Sciatic nerve (tissue), 2 donors: ENCODE results near the gene TBC1D4. TPM values are rescaled to one million over a fixed set of nuclear protein-coding genes. Genes with fewer than 3 reads are reported as not detected.

ENCODE experiments used
- ATAC-seq: fragments of 200-7000 bp; cut with Tn5 transposase; one replicate; pipeline ENCODE4 v1.9.1; 2020; ENCODE audit warnings: mild to moderate bottlenecking, moderate library complexity
- DNase-seq: peaks from one replicate; pipeline ENCODE4 v3.0.0-alpha.2; 2020; ENCODE audit warnings: low spot score
- intact Hi-C: fragments of 100-400 bp; cut with DNase I; formaldehyde crosslinking; loops from one replicate; pipeline ENCODE4 v1.14.2; 2022
- total RNA-seq: library from RNA; stranded (reverse); fragmentation: NEBNext Ultra II Directional; extraction: Animal tissue kit (Norgen Biotek cat#: 25700); gene quantifications from one replicate; pipeline ENCODE4 v1.2.1, GENCODE V29; 2021
- donor health status: DM: no; HTN: no; CAD: no.
- donor health status: DM: no; HTN: no; CAD: no.

Gene TBC1D4
- total RNA-seq, 1 donor from 2014 or later, result 19.6 TPM

- intact Hi-C loops, result no loop called here
- ATAC-seq, result no peak
These were observed 106.6 kb downstream of the TBC1D4 start for GRCh38 chr13:75375329-75375728.

DNA sequence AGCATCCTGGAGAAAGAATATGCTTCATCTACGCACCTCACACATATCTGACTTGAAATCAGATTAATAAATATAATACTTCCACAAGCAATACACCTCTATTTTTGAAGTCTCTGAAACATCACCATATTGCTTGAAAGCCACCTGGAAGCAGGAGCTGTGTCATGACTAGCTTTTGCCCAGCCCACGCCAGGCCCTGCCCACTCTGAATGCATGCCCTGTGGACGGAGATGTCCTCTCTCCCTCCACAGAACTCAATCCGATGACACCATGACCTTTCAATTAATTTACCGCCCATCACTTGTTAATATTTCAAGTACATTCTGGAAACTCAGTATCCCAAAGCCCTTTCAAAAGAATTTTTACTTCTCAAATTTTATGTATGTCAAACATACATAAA, 108.0 kb downstream of the TBC1D4 start:
- DNase-seq, result no peak
- intact Hi-C loops, result no loop called here
- ATAC-seq, result no peak

More at GRCh38 chr13:75375329-75375728, 106.6 kb downstream of the TBC1D4 start:
- no peak for DNase-seq

- DNase-seq (no peak), ATAC-seq (peak; percentile 54)
- intact Hi-C loops, result no loop called here
These were observed 108.8 kb downstream of the TBC1D4 start for GRCh38 chr13:75372923-75373841.

DNA sequence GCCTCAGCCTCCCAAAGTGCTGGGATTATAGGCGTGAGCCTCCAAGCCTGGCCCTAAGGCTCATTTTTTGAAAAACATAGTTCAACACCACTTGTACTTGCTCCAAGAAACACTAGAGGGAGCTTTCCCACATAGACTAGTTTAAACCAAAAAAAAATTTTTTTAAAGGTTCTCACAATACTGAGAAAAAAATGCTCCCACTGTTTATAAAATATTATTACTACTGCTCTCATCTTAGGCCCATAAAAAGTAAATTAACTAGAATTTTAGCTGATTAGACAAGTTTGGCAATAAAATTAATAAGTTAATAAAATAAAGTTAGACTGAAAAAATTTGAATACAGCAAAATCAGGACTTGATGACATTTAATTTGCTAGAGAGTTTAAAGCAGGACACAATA, 109.5 kb downstream of the TBC1D4 start:
- DNase-seq, result no peak
- peak; percentile 76 for ATAC-seq
- intact Hi-C loops, result no loop called here

DNA sequence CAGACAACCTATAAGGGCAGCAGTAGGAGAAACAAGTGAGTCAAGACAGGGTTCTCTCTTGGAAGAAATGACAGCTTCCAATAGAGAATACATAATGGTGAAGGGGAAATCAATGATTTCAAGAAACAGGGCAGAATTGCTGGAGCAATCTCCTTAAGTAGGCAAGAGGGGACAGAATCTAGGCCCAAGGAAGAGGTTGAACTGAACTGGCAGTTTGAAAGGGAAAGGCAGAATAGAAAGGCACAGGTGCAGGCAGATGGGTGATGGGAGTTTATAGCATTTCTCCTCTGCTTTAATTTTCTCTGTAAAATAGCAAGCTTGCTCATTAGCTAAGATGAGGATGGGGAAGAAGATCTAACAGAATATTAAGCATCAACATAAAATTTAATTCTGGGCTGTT, 110.8 kb downstream of the TBC1D4 start:
- ATAC-seq, result no peak

DNA sequence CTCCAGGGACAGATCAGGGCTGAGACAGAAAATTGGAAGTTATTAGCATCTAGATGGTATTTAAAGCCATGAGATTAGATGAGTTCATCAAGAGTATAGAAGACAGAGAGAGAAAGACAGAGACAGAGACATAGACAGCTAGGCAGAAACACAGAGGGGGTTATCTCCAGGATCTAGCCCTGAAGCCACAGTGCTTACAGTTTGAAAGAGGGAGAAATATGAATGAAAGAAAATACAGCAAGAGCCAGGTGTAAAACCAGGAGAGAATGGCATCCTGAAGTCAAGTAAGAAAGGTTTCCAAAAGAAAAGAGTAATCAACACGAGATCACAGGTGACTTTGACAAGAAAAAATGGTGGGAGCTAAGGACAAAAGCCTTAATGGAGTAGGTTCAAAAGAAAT, 111.2 kb downstream of the TBC1D4 start:
- ATAC-seq, result no peak
- DNase-seq, result no peak
- intact Hi-C loops, result no loop called here

More for the DNA sequence above, 110.8 kb downstream of the TBC1D4 start:
- no peak for DNase-seq
- intact Hi-C loops, result no loop called here

- DNase-seq, result no peak
- no peak for ATAC-seq
- intact Hi-C loops, result loop anchor here (5.0 kb wide), 1 partner anchor 112 kb away; the partner anchor contains the start of gene TBC1D4
These were observed 112.0 kb downstream of the TBC1D4 start for GRCh38 chr13:75369981-75370380.

GRCh38 chr13:75368167-75368566, 113.8 kb downstream of the TBC1D4 start:
- ATAC-seq, result peak; percentile 89
- intact Hi-C loops, result loop anchor here (5.0 kb wide), 1 partner anchor 114 kb away; the partner anchor contains the start of gene TBC1D4
- no peak for DNase-seq

DNA sequence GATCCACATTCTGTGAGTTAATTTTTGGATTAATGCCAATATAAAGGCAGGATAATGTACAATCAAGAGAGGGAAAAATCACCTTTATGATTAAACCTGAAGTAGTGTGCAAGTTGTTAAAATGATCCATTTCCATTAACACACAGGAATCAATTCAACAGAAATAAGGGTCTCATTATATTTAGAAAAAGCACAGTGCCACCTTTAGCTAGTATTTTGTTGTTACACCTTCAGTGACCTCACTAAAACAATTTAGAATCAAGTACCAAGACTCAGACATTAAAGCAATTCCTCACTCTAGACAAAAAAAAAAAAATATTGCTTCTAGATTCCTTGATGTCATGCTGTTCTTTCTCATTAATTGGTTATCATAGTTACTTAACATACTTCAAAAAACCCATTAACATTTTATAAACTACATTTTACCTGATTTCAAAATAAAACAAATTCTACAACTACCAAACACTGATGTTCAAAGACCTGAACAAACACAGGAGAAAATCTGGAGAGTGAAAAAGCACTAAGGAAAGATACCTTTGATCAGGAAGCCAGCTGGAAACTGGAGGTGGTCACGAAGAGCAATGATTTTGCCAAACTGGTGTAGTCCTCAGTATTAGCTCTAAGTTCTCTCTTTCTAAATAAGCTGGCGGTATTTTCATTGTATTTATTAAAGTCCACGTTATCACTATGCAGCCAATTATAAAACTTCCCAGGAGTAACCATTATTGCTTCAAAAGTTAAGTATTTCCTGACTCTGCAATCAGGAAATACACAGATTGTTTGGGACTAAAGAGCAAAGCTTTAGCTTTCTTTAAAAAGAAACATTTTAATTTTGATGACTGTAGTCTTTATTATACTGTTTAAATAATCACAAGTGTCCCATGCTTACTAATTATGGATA, 115.3 kb downstream of the TBC1D4 start:
- ATAC-seq, result no peak
- DNase-seq, result no peak
- intact Hi-C loops, result loop anchor here (5.0 kb wide), 1 partner anchor 116 kb away; the partner anchor contains the start of gene TBC1D4

- intact Hi-C loops, result loop anchor here (5.0 kb wide), 1 partner anchor 117 kb away; the partner anchor contains the start of gene TBC1D4
- DNase-seq (no peak), ATAC-seq (no peak)
These were observed 116.2 kb downstream of the TBC1D4 start for GRCh38 chr13:75365724-75366173.

GRCh38 chr13:75364131-75364713, 117.7 kb downstream of the TBC1D4 start:
- intact Hi-C loops, result no loop called here
- ATAC-seq (no peak), DNase-seq (no peak)

- DNase-seq, result no peak
- ATAC-seq, result no peak
- intact Hi-C loops, result no loop called here
These were observed 118.6 kb downstream of the TBC1D4 start for GRCh38 chr13:75363371-75363770.

GRCh38 chr13:75362026-75362425, 119.9 kb downstream of the TBC1D4 start:
- no peak for DNase-seq
- intact Hi-C loops, result no loop called here
- no peak for ATAC-seq

DNA sequence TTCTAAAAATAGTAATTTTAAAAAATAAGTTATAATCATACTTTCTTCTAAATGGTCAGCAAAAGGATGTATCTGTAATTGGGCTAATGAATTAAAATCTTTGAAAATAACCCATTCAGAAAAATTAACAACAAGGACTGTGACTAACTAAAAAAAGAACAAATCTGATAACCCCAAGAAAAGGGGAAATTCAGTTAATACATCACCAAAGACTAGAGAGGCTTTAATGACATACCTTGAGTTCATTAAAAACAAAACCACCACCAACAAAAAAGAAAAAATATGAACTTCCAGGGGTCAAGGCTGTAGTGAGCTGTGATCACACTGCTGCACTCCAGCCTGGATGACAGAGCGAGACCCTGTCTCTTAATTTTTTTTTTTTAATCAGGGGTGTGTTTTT, 121.8 kb downstream of the TBC1D4 start:
- ATAC-seq, result no peak
- no peak for DNase-seq
- intact Hi-C loops, result no loop called here

GRCh38 chr13:75359266-75359665, 122.7 kb downstream of the TBC1D4 start:
- intact Hi-C loops, result no loop called here
- ATAC-seq (no peak), DNase-seq (no peak)

- DNase-seq, result no peak
- peak; percentile 65 for ATAC-seq
- intact Hi-C loops, result no loop called here
These were observed 124.2 kb downstream of the TBC1D4 start for GRCh38 chr13:75357576-75358289.

- no peak for DNase-seq
- intact Hi-C loops, result no loop called here
- no peak for ATAC-seq
These were observed 125.5 kb downstream of the TBC1D4 start for GRCh38 chr13:75356421-75356820.

GRCh38 chr13:75355609-75356008, 126.4 kb downstream of the TBC1D4 start:
- ATAC-seq (no peak), DNase-seq (no peak)
- intact Hi-C loops, result no loop called here
